Mesendoderm (in vitro differentiated cells): ENCODE results near the gene RBM47.

Experiments used
- DNase-seq: peaks from one replicate; pipeline ENCODE4 v3.0.0; 2013
- H2AK5ac ChIP-seq: 2 replicates; pipeline ENCODE4 v1.6.1; 2013; ENCODE audit warnings: low read length, inconsistent platforms
- H2BK120ac ChIP-seq: 2 replicates; pipeline ENCODE4 v1.6.1; 2013; ENCODE audit warnings: low read depth, mild to moderate bottlenecking, low read length, moderate library complexity, mixed read lengths
- H2BK15ac ChIP-seq: replicated peaks from 2 replicates; pipeline ENCODE4 v1.6.1; 2013; ENCODE audit warnings: low read depth, mild to moderate bottlenecking, moderate library complexity
- H2BK5ac ChIP-seq: 2 replicates; pipeline ENCODE4 v1.6.1; 2013; ENCODE audit warnings: low read length, inconsistent platforms
- H3K18ac ChIP-seq: 2 replicates; pipeline ENCODE4 v1.6.1; 2013; ENCODE audit warnings: mild to moderate bottlenecking, low read length, mixed read lengths
- H3K23ac ChIP-seq: one replicate; pipeline ENCODE4 v1.6.1; 2013; ENCODE audit warnings: low read length
- H3K27ac ChIP-seq: 2 replicates; pipeline ENCODE4 v1.5.1; 2013; ENCODE audit warnings: low read depth, mild to moderate bottlenecking, inconsistent platforms, low read length, moderate library complexity
- H3K27me3 ChIP-seq: 2 replicates; pipeline ENCODE4 v1.6.1; 2013; ENCODE audit warnings: low read length, control low read depth, mild to moderate bottlenecking, inconsistent platforms; ENCODE audit not compliant: insufficient read depth, poor library complexity
- H3K36me3 ChIP-seq: 2 replicates; pipeline ENCODE4 v1.6.1; 2013; ENCODE audit warnings: low read length, inconsistent platforms; ENCODE audit not compliant: control insufficient read depth, insufficient read depth
- H3K4ac ChIP-seq: one replicate; pipeline ENCODE4 v1.6.1; 2013; ENCODE audit warnings: low read depth, mild to moderate bottlenecking, low read length, moderate library complexity
- H3K4me1 ChIP-seq: 2 replicates; pipeline ENCODE4 v1.6.1; 2013; ENCODE audit warnings: low read depth, low read length, inconsistent platforms; ENCODE audit not compliant: control insufficient read depth
- H3K4me2 ChIP-seq: 2 replicates; pipeline ENCODE4 v1.6.1; 2013; ENCODE audit warnings: low read length
- H3K4me3 ChIP-seq: 2 replicates; pipeline ENCODE4 v1.5.1; 2013; ENCODE audit warnings: mild to moderate bottlenecking, low read length
- H3K56ac ChIP-seq: one replicate; pipeline ENCODE4 v1.6.1; 2013; ENCODE audit warnings: low read length
- H3K79me1 ChIP-seq: 2 replicates; pipeline ENCODE4 v1.6.1; 2013; ENCODE audit warnings: low read length, inconsistent platforms
- H3K79me2 ChIP-seq: 2 replicates; pipeline ENCODE4 v1.6.1; 2013; ENCODE audit warnings: mild to moderate bottlenecking, low read length; ENCODE audit not compliant: control insufficient read depth, insufficient read depth
- H3K9ac ChIP-seq: 2 replicates; pipeline ENCODE4 v1.6.1; 2013; ENCODE audit warnings: low read length, inconsistent platforms
- H4K5ac ChIP-seq: one replicate; pipeline ENCODE4 v1.6.1; 2013; ENCODE audit warnings: low read length
- H4K8ac ChIP-seq: one replicate; pipeline ENCODE4 v1.6.1; 2013; ENCODE audit warnings: low read depth, mild to moderate bottlenecking, control low read depth, low read length, moderate library complexity
- whole genome bisulfite sequencing: extraction: QIAGEN DNeasy Blood & Tissue Kit; methylation state at CpG from one replicate; pipeline ENCODE4 v1.1.7; 2013; ENCODE audit warnings: low lambda C conversion rate, missing lambda C conversion rate; ENCODE audit not compliant: insufficient coverage; ENCODE audit errors: extremely low coverage; 5-methylcytosine and 5-hydroxymethylcytosine counted together

RBM47 gene

GRCh38 chr4:40484346-40485090 lies 145.1 kb downstream of the RBM47 start:
- Histone ChIP-seq H3K4ac (no peak overlapping the region), H3K18ac (no peak overlapping the region), H2BK5ac (no peak overlapping the region), H3K27ac (no peak overlapping the region), H3K4me2 (no peak overlapping the region), H4K8ac (no peak overlapping the region), H3K79me1 (no peaks in the 10 kb centered on the region), H3K23ac (peak overlapping the region; percentile 33), H3K9ac (no peak overlapping the region), H2BK120ac (no peak overlapping the region), H2AK5ac (no peak overlapping the region), H3K79me2 (no peaks in the 10 kb centered on the region), H3K27me3 (no peaks in the 10 kb centered on the region), H3K36me3 (no peaks in the 10 kb centered on the region), H2BK15ac (no peak overlapping the region), H4K5ac (no peak overlapping the region), H3K56ac (no peak overlapping the region), H3K4me3 (no peak overlapping the region), H3K4me1 (peaks cover 3% of the 10 kb centered on the region)
- WGBS: 100% methylated on average over 1 of the region's 1 CpG
- DNase-seq: no peak

- peak; percentile 50 for DNase-seq
Observed at GRCh38 chr4:40482985-40483647, 146.5 kb downstream of the RBM47 start.

GRCh38 chr4:40481977-40482376 lies 147.7 kb downstream of the RBM47 start:
- no peak overlapping the region for H3K23ac ChIP-seq
- no peak overlapping the region for H3K9ac ChIP-seq
- no peak overlapping the region for H3K4me3 ChIP-seq
- H4K5ac ChIP-seq: no peak overlapping the region
- H3K27ac ChIP-seq: no peak overlapping the region
- no peaks in the 10 kb centered on the region for H3K79me1 ChIP-seq
- H3K36me3 ChIP-seq: no peaks in the 10 kb centered on the region
- no peak for DNase-seq
- WGBS: no CpG with 5 or more reads among the region's 7 CpGs
- no peaks in the 10 kb centered on the region for H3K79me2 ChIP-seq
- H3K4me2 ChIP-seq: no peak overlapping the region
- H3K27me3 ChIP-seq: no peaks in the 10 kb centered on the region
- H2AK5ac ChIP-seq: no peak overlapping the region
- H2BK120ac ChIP-seq: no peak overlapping the region
- no peak overlapping the region for H3K18ac ChIP-seq
- H2BK15ac ChIP-seq: no peak overlapping the region
- no peak overlapping the region for H4K8ac ChIP-seq
- no peak overlapping the region for H2BK5ac ChIP-seq
- no peak overlapping the region for H3K56ac ChIP-seq
- peaks cover 3% of the 10 kb centered on the region for H3K4me1 ChIP-seq
- no peak overlapping the region for H3K4ac ChIP-seq

More at GRCh38 chr4:40482985-40483647, 146.5 kb downstream of the RBM47 start:
- Histone ChIP-seq H3K27me3 (no peaks in the 10 kb centered on the region), H3K27ac (no peak overlapping the region), H3K23ac (no peak overlapping the region), H3K36me3 (no peaks in the 10 kb centered on the region), H3K79me2 (no peaks in the 10 kb centered on the region), H3K4me2 (no peak overlapping the region), H3K4me3 (no peak overlapping the region), H4K8ac (no peak overlapping the region), H4K5ac (no peak overlapping the region), H3K18ac (no peak overlapping the region), H3K4me1 (peaks cover 3% of the 10 kb centered on the region), H2AK5ac (no peak overlapping the region), H2BK120ac (no peak overlapping the region), H2BK15ac (no peak overlapping the region), H3K9ac (no peak overlapping the region), H2BK5ac (no peak overlapping the region), H3K56ac (no peak overlapping the region), H3K79me1 (no peaks in the 10 kb centered on the region), H3K4ac (no peak overlapping the region)
- no CpG with 5 or more reads among the region's 21 CpGs for WGBS

- H4K8ac ChIP-seq: no peak overlapping the region
- no peaks in the 10 kb centered on the region for H3K79me1 ChIP-seq
- H3K18ac ChIP-seq: no peak overlapping the region
- H2BK15ac ChIP-seq: no peak overlapping the region
- no peak overlapping the region for H2AK5ac ChIP-seq
- no peak overlapping the region for H3K27ac ChIP-seq
- no peak overlapping the region for H2BK120ac ChIP-seq
- H3K79me2 ChIP-seq: no peaks in the 10 kb centered on the region
- no peak overlapping the region for H3K9ac ChIP-seq
- no peak overlapping the region for H3K23ac ChIP-seq
- WGBS: no CpG with 5 or more reads among the region's 2 CpGs
- H3K56ac ChIP-seq: no peak overlapping the region
- no peak for DNase-seq
- no peaks in the 10 kb centered on the region for H3K27me3 ChIP-seq
- no peak overlapping the region for H3K4me2 ChIP-seq
- no peak overlapping the region for H3K4ac ChIP-seq
- no peak overlapping the region for H2BK5ac ChIP-seq
- peaks cover 3% of the 10 kb centered on the region for H3K4me1 ChIP-seq
- H3K36me3 ChIP-seq: no peaks in the 10 kb centered on the region
- no peak overlapping the region for H4K5ac ChIP-seq
- no peak overlapping the region for H3K4me3 ChIP-seq
Observed at GRCh38 chr4:40480291-40480690, 149.4 kb downstream of the RBM47 start.

- H3K9ac ChIP-seq: no peak overlapping the region
- H3K4ac ChIP-seq: no peak overlapping the region
- no peak overlapping the region for H3K18ac ChIP-seq
- no peak overlapping the region for H2BK5ac ChIP-seq
- WGBS: no CpG with 5 or more reads among the region's 2 CpGs
- H3K79me2 ChIP-seq: no peaks in the 10 kb centered on the region
- H3K27me3 ChIP-seq: no peaks in the 10 kb centered on the region
- no peak overlapping the region for H2BK120ac ChIP-seq
- no peak overlapping the region for H2BK15ac ChIP-seq
- H4K5ac ChIP-seq: no peak overlapping the region
- H3K4me1 ChIP-seq: peaks cover 2% of the 10 kb centered on the region
- no peak overlapping the region for H3K56ac ChIP-seq
- no peak overlapping the region for H3K23ac ChIP-seq
- H3K4me2 ChIP-seq: no peak overlapping the region
- H3K27ac ChIP-seq: no peak overlapping the region
- no peak overlapping the region for H3K4me3 ChIP-seq
- no peak for DNase-seq
- no peak overlapping the region for H4K8ac ChIP-seq
- no peak overlapping the region for H2AK5ac ChIP-seq
- H3K79me1 ChIP-seq: no peaks in the 10 kb centered on the region
- H3K36me3 ChIP-seq: no peaks in the 10 kb centered on the region
Observed at GRCh38 chr4:40479378-40479777, 150.3 kb downstream of the RBM47 start.
